Activated naive CD8-positive, alpha-beta T cell treated with anti-CD3 and anti-CD28 coated beads, Interleukin-2, amount 10 ng/mL, durations not matched to agents 7 days and 5 days (primary cell): ENCODE results near the gene KRTAP5-4. TPM values are rescaled to one million over a fixed set of nuclear protein-coding genes. Genes with fewer than 3 reads are reported as not detected.
"Not testable (repeated sequence)": the region's sequence is repeated elsewhere in the genome, so short reads cannot be mapped to it uniquely, and the experiment has no call there.

Experiments used
- ATAC-seq: fragments of 150-1000 bp; cut with Tn5 transposase; one replicate; pipeline ENCODE4 v1.10.0; 2021; ENCODE audit warnings: low read depth, moderate library complexity
- POLR2A ChIA-PET: fragments of 350-600 bp; sonication (Branson Sonifier 250); formaldehyde crosslinking; loops from one replicate; lab custom pipeline; 2021; ENCODE audit warnings: antibody characterized with exemption; lab: Charles Lee
- DNase-seq: peaks from one replicate; pipeline ENCODE4 v3.0.0; 2021
- H3K27ac Mint-ChIP-seq: one replicate; pipeline ENCODE4 v1.8.0; 2022; ENCODE audit warnings: mild to moderate bottlenecking, mixed read lengths
- H3K27me3 Mint-ChIP-seq: one replicate; pipeline ENCODE4 v1.8.0; 2022; ENCODE audit warnings: mild to moderate bottlenecking, moderate library complexity, mixed read lengths
- H3K36me3 Mint-ChIP-seq: one replicate; pipeline ENCODE4 v1.8.0; 2021; ENCODE audit warnings: mild to moderate bottlenecking, mixed read lengths
- H3K4me1 Mint-ChIP-seq: one replicate; pipeline ENCODE4 v1.8.0; 2021; ENCODE audit warnings: mixed read lengths
- H3K4me3 Mint-ChIP-seq: one replicate; pipeline ENCODE4 v1.8.0; 2022; ENCODE audit warnings: mild to moderate bottlenecking, moderate library complexity, mixed read lengths
- H3K9me3 Mint-ChIP-seq: one replicate; pipeline ENCODE4 v1.8.0; 2021; ENCODE audit warnings: mixed read lengths
- total RNA-seq, 2 experiments: library from RNA; stranded (reverse); gene quantifications; one replicate each; pipeline ENCODE4 v1.2.3, GENCODE V29; 2021

Gene KRTAP5-4
- total RNA-seq, 2 experiments from 2014 or later = not detected

GRCh38 chr11:1623716-1624115 is 1.8 kb upstream of the KRTAP5-4 start:
- ATAC-seq (no peak), DNase-seq (no peak)
- Mint-ChIP-seq H3K9me3 (no peaks in the 10 kb centered on the region), H3K27ac (no peak overlapping the region), H3K36me3 (no peaks in the 10 kb centered on the region), H3K4me3 (no peak overlapping the region), H3K4me1 (peaks cover 2% of the 10 kb centered on the region), H3K27me3 (peaks cover 17% of the 10 kb centered on the region)
- POLR2A ChIA-PET = no interaction called here

- Mint-ChIP-seq H3K4me1 (peaks cover 2% of the 10 kb centered on the region), H3K27ac (no peak overlapping the region), H3K36me3 (no peaks in the 10 kb centered on the region), H3K27me3 (peaks cover 3% of the 10 kb centered on the region), H3K9me3 (no peaks in the 10 kb centered on the region), H3K4me3 (no peak overlapping the region)
- ATAC-seq (no peak), DNase-seq (no peak)
- POLR2A ChIA-PET = no interaction called here
These were observed 2.5 kb downstream of the KRTAP5-4 start for GRCh38 chr11:1619449-1619848.

- no peak overlapping the region for H3K27ac Mint-ChIP-seq
- no peak for DNase-seq
- POLR2A ChIA-PET = no interaction called here
These were observed 3.7 kb downstream of the KRTAP5-4 start for GRCh38 chr11:1618231-1618630.

GRCh38 chr11:1608363-1608762 is 13.6 kb downstream of the KRTAP5-4 start, which contains the start of gene KRTAP5-3:
KRTAP5-3 (minus strand) TSS chr11:1608463; CDS start chr11:1608385, 78 bp downstream.
- H3K36me3 Mint-ChIP-seq = no peaks in the 10 kb centered on the region
- POLR2A ChIA-PET = no interaction called here

More at GRCh38 chr11:1618231-1618630, 3.7 kb downstream of the KRTAP5-4 start:
- Mint-ChIP-seq H3K4me1 (peaks cover 2% of the 10 kb centered on the region), H3K27me3 (peaks cover 3% of the 10 kb centered on the region), H3K4me3 (no peak overlapping the region), H3K36me3 (no peaks in the 10 kb centered on the region), H3K9me3 (no peaks in the 10 kb centered on the region)
- no peak for ATAC-seq

GRCh38 chr11:1607901-1608300 is 14.0 kb downstream of the KRTAP5-4 start:
- H3K4me3 Mint-ChIP-seq, ATAC-seq, H3K27ac Mint-ChIP-seq, H3K4me1 Mint-ChIP-seq, H3K36me3 Mint-ChIP-seq, POLR2A ChIA-PET, DNase-seq, H3K9me3 Mint-ChIP-seq: not testable (repeated sequence)
- peaks cover 16% of the 10 kb centered on the region for H3K27me3 Mint-ChIP-seq

More at GRCh38 chr11:1608363-1608762, 13.6 kb downstream of the KRTAP5-4 start, which contains the start of gene KRTAP5-3:
- Mint-ChIP-seq H3K9me3 (no peaks in the 10 kb centered on the region), H3K27me3 (peaks cover 12% of the 10 kb centered on the region), H3K4me1 (no peaks in the 10 kb centered on the region), H3K27ac (no peak within 1 kb of the TSS), H3K4me3 (no peak within 1 kb of the TSS)
- ATAC-seq = no peak
- no peak for DNase-seq

GRCh38 chr11:1607156-1607845 is 14.6 kb downstream of the KRTAP5-4 start:
- POLR2A ChIA-PET, H3K27ac Mint-ChIP-seq, H3K9me3 Mint-ChIP-seq, H3K36me3 Mint-ChIP-seq, H3K4me3 Mint-ChIP-seq, ATAC-seq, DNase-seq, H3K4me1 Mint-ChIP-seq: not testable (repeated sequence)
- peaks cover 18% of the 10 kb centered on the region for H3K27me3 Mint-ChIP-seq

- ATAC-seq, H3K9me3 Mint-ChIP-seq, H3K27ac Mint-ChIP-seq, H3K4me1 Mint-ChIP-seq, H3K36me3 Mint-ChIP-seq, H3K4me3 Mint-ChIP-seq, DNase-seq, POLR2A ChIA-PET: not testable (repeated sequence)
- H3K27me3 Mint-ChIP-seq = peaks cover 29% of the 10 kb centered on the region
These were observed 16.0 kb downstream of the KRTAP5-4 start for GRCh38 chr11:1605923-1606322.

- POLR2A ChIA-PET = no interaction called here
These were observed 17.2 kb downstream of the KRTAP5-4 start for GRCh38 chr11:1604711-1605110.

GRCh38 chr11:1604181-1604580 is 17.8 kb downstream of the KRTAP5-4 start:
- Mint-ChIP-seq H3K9me3 (no peaks in the 10 kb centered on the region), H3K27me3 (peaks cover 38% of the 10 kb centered on the region), H3K4me3 (no peak overlapping the region), H3K4me1 (no peaks in the 10 kb centered on the region), H3K27ac (no peak overlapping the region), H3K36me3 (no peaks in the 10 kb centered on the region)
- POLR2A ChIA-PET = no interaction called here
- DNase-seq = no peak
- ATAC-seq = no peak

More at GRCh38 chr11:1604711-1605110, 17.2 kb downstream of the KRTAP5-4 start:
- H3K4me1 Mint-ChIP-seq = no peaks in the 10 kb centered on the region
- no peak for ATAC-seq
- peaks cover 34% of the 10 kb centered on the region for H3K27me3 Mint-ChIP-seq
- no peak for DNase-seq
- H3K27ac Mint-ChIP-seq = no peak overlapping the region
- no peak overlapping the region for H3K4me3 Mint-ChIP-seq
- no peaks in the 10 kb centered on the region for H3K9me3 Mint-ChIP-seq
- H3K36me3 Mint-ChIP-seq = no peaks in the 10 kb centered on the region

- POLR2A ChIA-PET = no interaction called here
- ATAC-seq (no peak), DNase-seq (no peak)
- Mint-ChIP-seq H3K4me1 (no peaks in the 10 kb centered on the region), H3K27me3 (peaks cover 40% of the 10 kb centered on the region), H3K4me3 (no peak overlapping the region), H3K36me3 (no peaks in the 10 kb centered on the region), H3K9me3 (no peaks in the 10 kb centered on the region), H3K27ac (no peak overlapping the region)
These were observed 18.3 kb downstream of the KRTAP5-4 start for GRCh38 chr11:1603629-1604028.

- H3K4me3 Mint-ChIP-seq, H3K36me3 Mint-ChIP-seq, ATAC-seq, H3K27ac Mint-ChIP-seq, H3K9me3 Mint-ChIP-seq, H3K4me1 Mint-ChIP-seq, DNase-seq, POLR2A ChIA-PET: not testable (repeated sequence)
- peaks cover 46% of the 10 kb centered on the region for H3K27me3 Mint-ChIP-seq
These were observed 20.3 kb downstream of the KRTAP5-4 start for GRCh38 chr11:1601663-1602062.

- DNase-seq (no peak), ATAC-seq (no peak)
- Mint-ChIP-seq H3K4me1 (no peaks in the 10 kb centered on the region), H3K36me3 (no peaks in the 10 kb centered on the region), H3K9me3 (no peaks in the 10 kb centered on the region), H3K4me3 (no peak overlapping the region), H3K27ac (no peak overlapping the region), H3K27me3 (peaks cover 54% of the 10 kb centered on the region)
- POLR2A ChIA-PET = no interaction called here
These were observed 21.3 kb downstream of the KRTAP5-4 start for GRCh38 chr11:1600626-1601025.

GRCh38 chr11:1598816-1599215 is 23.1 kb downstream of the KRTAP5-4 start:
- Mint-ChIP-seq H3K4me3 (no peak overlapping the region), H3K4me1 (peaks cover 1% of the 10 kb centered on the region), H3K9me3 (no peaks in the 10 kb centered on the region), H3K36me3 (no peaks in the 10 kb centered on the region), H3K27ac (no peak overlapping the region), H3K27me3 (peaks cover 61% of the 10 kb centered on the region)
- POLR2A ChIA-PET = no interaction called here
- ATAC-seq = no peak
- no peak for DNase-seq

GRCh38 chr11:1598406-1598805 is 23.5 kb downstream of the KRTAP5-4 start:
- H3K4me1 Mint-ChIP-seq, DNase-seq, POLR2A ChIA-PET, H3K4me3 Mint-ChIP-seq, H3K36me3 Mint-ChIP-seq, H3K9me3 Mint-ChIP-seq, ATAC-seq, H3K27ac Mint-ChIP-seq: not testable (repeated sequence)
- peaks cover 65% of the 10 kb centered on the region for H3K27me3 Mint-ChIP-seq
